Fibroblast of lung (primary cell): ENCODE measurements around the gene ALDH4A1. TPM values are rescaled to one million over a fixed set of nuclear protein-coding genes. Genes with fewer than 3 reads are reported as not detected.

Experiments
- DNase-seq, 2 donors: peaks; one replicate each; pipeline versions ENCODE4 v3.0.0 to v3.0.0-alpha.2; 2010; ENCODE audit warnings: low read depth in 2 of 2
- H2AFZ ChIP-seq: 2 replicates; pipeline ENCODE4 v1.5.1; 2012; ENCODE audit warnings: low read length, control low read depth, inconsistent platforms
- H3K27ac ChIP-seq: 2 replicates; pipeline ENCODE4 v1.5.1; 2011; ENCODE audit warnings: low read length, control low read depth; ENCODE audit not compliant: insufficient read depth
- H3K27me3 ChIP-seq: 2 replicates; pipeline ENCODE4 v1.5.1; 2011; ENCODE audit warnings: mild to moderate bottlenecking, low read length; ENCODE audit not compliant: control insufficient read depth, insufficient read depth
- H3K36me3 ChIP-seq: 2 replicates; pipeline ENCODE4 v1.5.1; 2011; ENCODE audit warnings: low read length; ENCODE audit not compliant: control insufficient read depth, insufficient read depth
- H3K4me1 ChIP-seq: 2 replicates; pipeline ENCODE4 v1.5.1; 2011; ENCODE audit warnings: low read length; ENCODE audit not compliant: control insufficient read depth, insufficient read depth; ENCODE audit errors: extremely low read depth
- H3K4me2 ChIP-seq: 2 replicates; pipeline ENCODE4 v1.5.1; 2011; ENCODE audit warnings: low read length, control low read depth; ENCODE audit not compliant: insufficient read depth; ENCODE audit errors: extremely low read depth
- H3K4me3 ChIP-seq, 4 experiments: fragments of 200-600 bp in 1 of 4; sonication (generic) in 1 of 4; replicated peaks in 1 of 4; 2 replicates each; pipeline ENCODE4 v1.5.1; 2011 to 2016; ENCODE audit warnings: low read length in 4 of 4, low read depth in 3 of 4, mild to moderate bottlenecking in 3 of 4, control low read depth in 2 of 4, inconsistent platforms in 1 of 4, mixed read lengths in 1 of 4; ENCODE audit not compliant: insufficient read depth in 1 of 4; ENCODE audit errors: control extremely low read depth in 1 of 4
- H3K79me2 ChIP-seq: 2 replicates; pipeline ENCODE4 v1.5.1; 2012; ENCODE audit warnings: mild to moderate bottlenecking, low read length, inconsistent platforms; ENCODE audit not compliant: control insufficient read depth, insufficient read depth
- H3K9ac ChIP-seq: 2 replicates; pipeline ENCODE4 v1.5.1; 2011; ENCODE audit warnings: mild to moderate bottlenecking, low read length, control low read depth; ENCODE audit not compliant: insufficient read depth
- H3K9me3 ChIP-seq: 2 replicates; pipeline ENCODE4 v1.5.1; 2012; ENCODE audit warnings: low read depth, low read length; ENCODE audit not compliant: control insufficient read depth, insufficient read depth
- H4K20me1 ChIP-seq: 2 replicates; pipeline ENCODE4 v1.5.1; 2011; ENCODE audit warnings: low read length; ENCODE audit not compliant: control insufficient read depth, insufficient read depth; ENCODE audit errors: extremely low read depth
- CTCF ChIP-seq, 2 donors: IDR thresholded peaks in 1 of 2; conservative IDR thresholded peaks in 1 of 2; 1 replicate in 1 of 2; 2 replicates in 1 of 2; pipeline ENCODE4 v1.5.1; 2011 to 2012; ENCODE audit warnings: low read length in 2 of 2, control low read depth in 1 of 2, inconsistent platforms in 1 of 2, low read depth in 1 of 2, mild to moderate bottlenecking in 1 of 2
- EZH2 ChIP-seq: IDR thresholded peaks from 2 replicates; pipeline ENCODE4 v1.5.1; 2012; ENCODE audit warnings: low read length, control low read depth, mild to moderate bottlenecking; ENCODE audit errors: missing control alignments
- polyA plus RNA-seq, 2 donors: library from polyadenylated mRNA; depleted of rRNA in 1 of 2; stranded (reverse) in 1 of 2; unstranded in 1 of 2; fragments of >200 nt; gene quantifications; 2 replicates each; pipeline ENCODE4 v1.2.1, GENCODE V29; 2011 to 2012; ENCODE audit warnings: missing spikeins in 1 of 2
- total RNA-seq: library from RNA; depleted of rRNA; stranded (reverse); fragments of >200 nt; gene quantifications from 2 replicates; pipeline ENCODE4 v1.2.1, GENCODE V29; 2014

The ALDH4A1 gene
- total and polyA plus RNA-seq, 2 donors (not counting 1 experiment from before 2014, with no cell fraction given): 6.9 to 11.9 TPM

GRCh38 chr1:18943914-18944572 is 41.7 kb upstream of the ALDH4A1 start:
- no peak for DNase-seq
- Histone ChIP-seq H3K4me3 (no peak overlapping the region), H3K27me3 (no peaks in the 10 kb centered on the region), H3K79me2 (peaks cover 76% of the 10 kb centered on the region), H3K27ac (no peak overlapping the region), H4K20me1 (no peaks in the 10 kb centered on the region), H3K4me2 (no peak overlapping the region), H2AFZ (no peak overlapping the region), H3K4me1 (peaks cover 41% of the 10 kb centered on the region), H3K9ac (no peak overlapping the region), H3K9me3 (no peaks in the 10 kb centered on the region), H3K36me3 (peaks cover 3% of the 10 kb centered on the region)
- TF ChIP-seq CTCF (conservative IDR thresholded peaks at IDR 0.05 in 1 of 2, IDR thresholded peaks at IDR 0.05 in 1 of 2; ENCODE audit: low read depth in 1 of 2, low read length in 2 of 2) (no peak), EZH2 (no peak)

GRCh38 chr1:18943162-18943561 is 40.8 kb upstream of the ALDH4A1 start:
- TF ChIP-seq EZH2 (no peak), CTCF (conservative IDR thresholded peaks at IDR 0.05 in 1 of 2, IDR thresholded peaks at IDR 0.05 in 1 of 2; ENCODE audit: low read depth in 1 of 2, low read length in 2 of 2) (no peak)
- no peak overlapping the region for H3K27ac ChIP-seq
- H3K4me3 ChIP-seq: no peak overlapping the region
- H3K27me3 ChIP-seq: no peaks in the 10 kb centered on the region
- H3K79me2 ChIP-seq: peaks cover 73% of the 10 kb centered on the region
- H3K36me3 ChIP-seq: peaks cover 3% of the 10 kb centered on the region
- no peak overlapping the region for H3K4me2 ChIP-seq
- peaks cover 39% of the 10 kb centered on the region for H3K4me1 ChIP-seq
- H4K20me1 ChIP-seq: no peaks in the 10 kb centered on the region
- no peak for DNase-seq
- no peak overlapping the region for H2AFZ ChIP-seq
- H3K9ac ChIP-seq: no peak overlapping the region
- no peaks in the 10 kb centered on the region for H3K9me3 ChIP-seq

- DNase-seq: no peak
- no peak overlapping the region for H3K4me3 ChIP-seq
- H3K4me2 ChIP-seq: no peak overlapping the region
- H3K79me2 ChIP-seq: peaks cover 68% of the 10 kb centered on the region
- H3K36me3 ChIP-seq: peaks cover 3% of the 10 kb centered on the region
- peaks cover 38% of the 10 kb centered on the region for H3K4me1 ChIP-seq
- no peaks in the 10 kb centered on the region for H3K27me3 ChIP-seq
- no peaks in the 10 kb centered on the region for H3K9me3 ChIP-seq
- no peak overlapping the region for H3K9ac ChIP-seq
- no peak overlapping the region for H3K27ac ChIP-seq
- H2AFZ ChIP-seq: no peak overlapping the region
- no peaks in the 10 kb centered on the region for H4K20me1 ChIP-seq
- TF ChIP-seq EZH2: no peak
- no peak for TF ChIP-seq CTCF (conservative IDR thresholded peaks at IDR 0.05 in 1 of 2, IDR thresholded peaks at IDR 0.05 in 1 of 2; ENCODE audit: low read depth in 1 of 2, low read length in 2 of 2)
These were observed 40.0 kb upstream of the ALDH4A1 start for GRCh38 chr1:18942340-18942739.
